ENCODE measurements around the gene CDKN1A. TPM values are rescaled to one million over a fixed set of nuclear protein-coding genes. Genes with fewer than 3 reads are reported as not detected.

Gene CDKN1A
- polyA plus RNA-seq, 1 donor from 2014 or later = 23.0 TPM

- Histone ChIP-seq H3K27me3 (ENCODE audit: insufficient read depth, low read depth, low read length) (peaks cover 17% of the 10 kb centered on the region), H3K79me2 (replicated peaks; ENCODE audit: insufficient read depth, low read length) (peaks cover 20% of the 10 kb centered on the region), H3K9me3 (ENCODE audit: low read length) (no peaks in the 10 kb centered on the region), H3K9ac (ENCODE audit: low read length) (no peak overlapping the region), H3K36me3 (ENCODE audit: insufficient read depth, low read length) (no peaks in the 10 kb centered on the region), H2AFZ (ENCODE audit: low read depth, low read length) (no peak overlapping the region), H3F3A (ENCODE audit: insufficient read depth, low read length, poor library complexity, severe bottlenecking) (no peaks in the 10 kb centered on the region), H3K27ac (ENCODE audit: low read length) (no peak overlapping the region), H4K20me1 (ENCODE audit: insufficient read depth) (no peaks in the 10 kb centered on the region), H3K4me2 (ENCODE audit: low read length) (no peak overlapping the region), H3K9me2 (ENCODE audit: insufficient read depth, low read length) (no peaks in the 10 kb centered on the region), H3K4me3 (ENCODE audit: low read length) (no peak overlapping the region)
- no peak for TF ChIP-seq SMC3 (conservative IDR thresholded peaks at IDR 0.05; ENCODE audit: poor library complexity)
- TF ChIP-seq CTCF (IDR thresholded peaks at IDR 0.05; ENCODE audit: poor library complexity, severe bottlenecking) = no peak
- no peak for TF ChIP-seq EZH2 (IDR thresholded peaks at IDR 0.05; ENCODE audit: borderline replicate concordance, insufficient read depth, low read length, poor library complexity, severe bottlenecking)
- TF ChIP-seq TAF1 (IDR thresholded peaks at IDR 0.05; ENCODE audit: low read depth) = no peak
- no peak for TF ChIP-seq POLR2AphosphoS5 (IDR thresholded peaks at IDR 0.05)
- TF ChIP-seq REST (IDR thresholded peaks at IDR 0.05; ENCODE audit: borderline replicate concordance) = no peak
- no peak for TF ChIP-seq EP300 (conservative IDR thresholded peaks at IDR 0.05; ENCODE audit: poor library complexity, severe bottlenecking)
- no peak for TF ChIP-seq MXI1 (conservative IDR thresholded peaks at IDR 0.05; ENCODE audit: poor library complexity, severe bottlenecking)
- no peak for TF ChIP-seq RAD21 (conservative IDR thresholded peaks at IDR 0.05)
These were observed 5.9 kb downstream of the CDKN1A start for GRCh38 chr6:36684447-36684812.

GRCh38 chr6:36685166-36685924 is 6.8 kb downstream of the CDKN1A start:
- Histone ChIP-seq H3K36me3 (ENCODE audit: insufficient read depth, low read length) (no peaks in the 10 kb centered on the region), H3K9ac (ENCODE audit: low read length) (no peak overlapping the region), H3K79me2 (replicated peaks; ENCODE audit: insufficient read depth, low read length) (peaks cover 20% of the 10 kb centered on the region), H3K27me3 (ENCODE audit: insufficient read depth, low read depth, low read length) (peaks cover 8% of the 10 kb centered on the region), H3K27ac (ENCODE audit: low read length) (no peak overlapping the region), H3K4me2 (ENCODE audit: low read length) (no peak overlapping the region), H3K9me2 (ENCODE audit: insufficient read depth, low read length) (no peaks in the 10 kb centered on the region), H4K20me1 (ENCODE audit: insufficient read depth) (no peaks in the 10 kb centered on the region), H3K4me3 (ENCODE audit: low read length) (no peak overlapping the region), H2AFZ (ENCODE audit: low read depth, low read length) (no peak overlapping the region), H3K9me3 (ENCODE audit: low read length) (no peaks in the 10 kb centered on the region), H3F3A (ENCODE audit: insufficient read depth, low read length, poor library complexity, severe bottlenecking) (no peaks in the 10 kb centered on the region)
- no peak for TF ChIP-seq RAD21 (conservative IDR thresholded peaks at IDR 0.05)
- TF ChIP-seq SMC3 (conservative IDR thresholded peaks at IDR 0.05; ENCODE audit: poor library complexity) = no peak
- no peak for TF ChIP-seq MXI1 (conservative IDR thresholded peaks at IDR 0.05; ENCODE audit: poor library complexity, severe bottlenecking)
- no peak for TF ChIP-seq POLR2AphosphoS5 (IDR thresholded peaks at IDR 0.05)
- TF ChIP-seq CTCF (IDR thresholded peaks at IDR 0.05; ENCODE audit: poor library complexity, severe bottlenecking) = no peak
- TF ChIP-seq EZH2 (IDR thresholded peaks at IDR 0.05; ENCODE audit: borderline replicate concordance, insufficient read depth, low read length, poor library complexity, severe bottlenecking) = no peak
- TF ChIP-seq TAF1 (IDR thresholded peaks at IDR 0.05; ENCODE audit: low read depth) = no peak

Data from neural cell (in vitro differentiated cells).